ENCODE measurements around the gene GPR157.

GPR157 gene

DNA sequence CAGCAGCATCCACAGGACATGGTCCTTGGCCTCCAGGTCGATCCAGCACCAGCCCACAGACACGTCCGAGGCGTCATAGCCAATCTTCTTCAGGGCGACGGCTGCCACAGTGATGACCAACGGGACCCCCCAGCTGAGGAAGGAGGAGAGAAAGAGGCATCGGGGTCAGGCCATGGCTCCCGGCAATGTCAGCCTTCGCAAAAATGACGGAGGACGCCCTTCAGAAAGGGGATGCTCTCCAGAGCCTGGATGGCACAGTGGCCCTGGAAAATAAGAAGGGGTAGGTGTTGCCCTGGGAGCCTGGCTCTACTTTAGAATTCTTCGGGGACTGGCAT lies 17.6 kb downstream of the GPR157 start:
- Histone ChIP-seq H2BK120ac (ENCODE audit: insufficient read depth, low read length, poor library complexity) (no peak overlapping the region), H3K4me2 (ENCODE audit: low read length) (no peak overlapping the region), H3K14ac (ENCODE audit: low read length) (no peak overlapping the region), H3K27me3 (ENCODE audit: insufficient read depth, low read length) (no peaks in the 10 kb centered on the region), H2AK5ac (ENCODE audit: low read length) (no peak overlapping the region), H2BK12ac (ENCODE audit: low read length) (no peak overlapping the region), H2AFZ (ENCODE audit: insufficient read depth, low read length, poor library complexity) (no peak overlapping the region), H3K79me1 (ENCODE audit: low read length) (no peaks in the 10 kb centered on the region), H4K91ac (ENCODE audit: low read depth, low read length) (no peak overlapping the region), H4K12ac (ENCODE audit: low read depth, low read length) (no peak overlapping the region), H3K23ac (ENCODE audit: low read length) (no peak overlapping the region), H3K9me3 (ENCODE audit: insufficient read depth, low read depth, low read length) (peaks cover 3% of the 10 kb centered on the region), H3K4me1 (ENCODE audit: control insufficient read depth in 1 of 2, insufficient read depth in 2 of 2, low read length in 2 of 2) (peaks cover 8% of the 10 kb centered on the region in 2 experiments), H3K4me3 (ENCODE audit: low read depth, low read length) (no peak overlapping the region), H3K9ac (ENCODE audit: low read length) (no peak overlapping the region), H2BK5ac (ENCODE audit: low read depth, low read length, poor library complexity) (no peak overlapping the region), H4K8ac (ENCODE audit: low read depth, low read length) (no peak overlapping the region), H3K36me3 (ENCODE audit: control insufficient read depth in 1 of 2, insufficient read depth in 2 of 2, low read length in 2 of 2) (peaks cover 0 to 9% of the 10 kb centered on the region in 2 experiments), H3K18ac (ENCODE audit: low read length) (no peak overlapping the region), H3K27ac (ENCODE audit: low read depth, low read length) (no peak overlapping the region), H3K4ac (ENCODE audit: low read depth, low read length) (no peak overlapping the region), H3K79me2 (ENCODE audit: control insufficient read depth, insufficient read depth, low read length, poor library complexity) (peaks cover 1% of the 10 kb centered on the region)
- DNase-seq, result no peak
- WGBS (ENCODE audit: extremely low coverage, insufficient coverage, insufficient read length), result no CpG with 5 or more reads among the region's 13 CpGs

DNA sequence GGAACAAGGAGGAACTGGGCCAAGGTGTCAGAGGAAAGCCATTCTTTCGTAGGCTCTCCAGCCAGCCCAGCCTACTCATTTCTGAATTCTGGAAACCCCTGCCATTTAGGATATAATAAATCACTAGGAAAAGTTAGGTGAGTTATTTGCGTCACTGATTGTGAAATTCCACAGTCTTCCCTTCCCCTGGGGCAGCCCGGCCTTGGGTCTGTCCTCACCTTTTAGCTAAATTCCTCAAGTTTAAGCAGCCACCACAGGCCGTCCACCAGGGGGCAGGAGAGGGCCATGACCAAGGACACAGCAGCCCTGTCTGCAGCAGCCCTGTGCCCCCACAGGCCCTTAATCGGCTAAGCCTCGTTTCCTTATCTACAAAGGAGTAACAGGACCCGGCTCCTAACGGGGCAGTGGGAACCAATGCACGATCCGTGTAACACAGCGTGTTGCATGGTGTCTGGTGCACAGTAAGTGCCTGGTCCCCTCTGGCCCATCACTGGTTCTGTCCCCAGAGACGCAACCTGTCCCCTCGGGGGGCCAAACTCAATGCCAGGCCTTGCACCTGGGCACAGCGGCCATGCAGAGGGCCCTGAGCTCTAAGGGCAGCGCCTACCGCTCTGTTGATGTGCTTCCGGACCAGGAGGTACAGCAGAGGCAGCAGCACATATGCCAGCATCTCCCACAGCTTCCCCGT lies 18.1 kb downstream of the GPR157 start:
- H3K9me3 ChIP-seq (ENCODE audit: insufficient read depth, low read depth, low read length), result peaks cover 3% of the 10 kb centered on the region
- no peak overlapping the region for H3K27ac ChIP-seq (ENCODE audit: low read depth, low read length)
- peaks cover 0 to 11% of the 10 kb centered on the region in 2 experiments for H3K36me3 ChIP-seq (ENCODE audit: control insufficient read depth in 1 of 2, insufficient read depth in 2 of 2, low read length in 2 of 2)

GRCh38 chr1:9108056-9108665 lies 20.7 kb downstream of the GPR157 start:
- H3K9me3 ChIP-seq (ENCODE audit: insufficient read depth, low read depth, low read length), result peaks cover 3% of the 10 kb centered on the region
- H3K4me3 ChIP-seq (ENCODE audit: low read depth, low read length), result no peak overlapping the region
- H4K91ac ChIP-seq (ENCODE audit: low read depth, low read length), result no peak overlapping the region
- H3K18ac ChIP-seq (ENCODE audit: low read length), result no peak overlapping the region
- no peaks in the 10 kb centered on the region for H3K79me2 ChIP-seq (ENCODE audit: control insufficient read depth, insufficient read depth, low read length, poor library complexity)
- H3K9ac ChIP-seq (ENCODE audit: low read length), result no peak overlapping the region
- no peak overlapping the region for H2BK12ac ChIP-seq (ENCODE audit: low read length)
- no peak overlapping the region for H3K4me2 ChIP-seq (ENCODE audit: low read length)
- no peak overlapping the region for H3K4ac ChIP-seq (ENCODE audit: low read depth, low read length)
- no peak overlapping the region for H2AK5ac ChIP-seq (ENCODE audit: low read length)
- H3K27ac ChIP-seq (ENCODE audit: low read depth, low read length), result no peak overlapping the region
- H2AFZ ChIP-seq (ENCODE audit: insufficient read depth, low read length, poor library complexity), result no peak overlapping the region
- H3K27me3 ChIP-seq (ENCODE audit: insufficient read depth, low read length), result no peaks in the 10 kb centered on the region
- no CpG with 5 or more reads among the region's 12 CpGs for WGBS (ENCODE audit: extremely low coverage, insufficient coverage, insufficient read length)
- H3K14ac ChIP-seq (ENCODE audit: low read length), result no peak overlapping the region
- H4K8ac ChIP-seq (ENCODE audit: low read depth, low read length), result no peak overlapping the region
- no peaks in the 10 kb centered on the region for H3K79me1 ChIP-seq (ENCODE audit: low read length)
- DNase-seq, result no peak
- peaks cover 6 to 27% of the 10 kb centered on the region in 2 experiments for H3K36me3 ChIP-seq (ENCODE audit: control insufficient read depth in 1 of 2, insufficient read depth in 2 of 2, low read length in 2 of 2)
- no peak overlapping the region for H2BK5ac ChIP-seq (ENCODE audit: low read depth, low read length, poor library complexity)
- H3K23ac ChIP-seq (ENCODE audit: low read length), result no peak overlapping the region
- peaks cover 5% of the 10 kb centered on the region in 2 experiments for H3K4me1 ChIP-seq (ENCODE audit: control insufficient read depth in 1 of 2, insufficient read depth in 2 of 2, low read length in 2 of 2)
- H4K12ac ChIP-seq (ENCODE audit: low read depth, low read length), result no peak overlapping the region
- H2BK120ac ChIP-seq (ENCODE audit: insufficient read depth, low read length, poor library complexity), result no peak overlapping the region

More for the DNA sequence above, 18.1 kb downstream of the GPR157 start:
- no peaks in the 10 kb centered on the region for H3K27me3 ChIP-seq (ENCODE audit: insufficient read depth, low read length)
- H3K23ac ChIP-seq (ENCODE audit: low read length), result no peak overlapping the region
- DNase-seq, result peak; percentile 93 to 98
- H2BK5ac ChIP-seq (ENCODE audit: low read depth, low read length, poor library complexity), result no peak overlapping the region
- H3K79me2 ChIP-seq (ENCODE audit: control insufficient read depth, insufficient read depth, low read length, poor library complexity), result peaks cover 1% of the 10 kb centered on the region
- no peak overlapping the region for H2BK12ac ChIP-seq (ENCODE audit: low read length)
- H4K12ac ChIP-seq (ENCODE audit: low read depth, low read length), result no peak overlapping the region
- H4K91ac ChIP-seq (ENCODE audit: low read depth, low read length), result no peak overlapping the region
- H3K9ac ChIP-seq (ENCODE audit: low read length), result no peak overlapping the region
- H3K4me1 ChIP-seq (ENCODE audit: control insufficient read depth in 1 of 2, insufficient read depth in 2 of 2, low read length in 2 of 2), result peaks cover 8% of the 10 kb centered on the region in 2 experiments
- H3K4me3 ChIP-seq (ENCODE audit: low read depth, low read length), result no peak overlapping the region
- no peak overlapping the region for H3K4ac ChIP-seq (ENCODE audit: low read depth, low read length)
- H2AK5ac ChIP-seq (ENCODE audit: low read length), result no peak overlapping the region
- H3K79me1 ChIP-seq (ENCODE audit: low read length), result no peaks in the 10 kb centered on the region
- no peak overlapping the region for H3K4me2 ChIP-seq (ENCODE audit: low read length)
- no peak overlapping the region for H4K8ac ChIP-seq (ENCODE audit: low read depth, low read length)
- H3K18ac ChIP-seq (ENCODE audit: low read length), result no peak overlapping the region
- no peak overlapping the region for H2AFZ ChIP-seq (ENCODE audit: insufficient read depth, low read length, poor library complexity)
- no CpG with 5 or more reads among the region's 18 CpGs for WGBS (ENCODE audit: extremely low coverage, insufficient coverage, insufficient read length)
- H3K14ac ChIP-seq (ENCODE audit: low read length), result no peak overlapping the region
- no peak overlapping the region for H2BK120ac ChIP-seq (ENCODE audit: insufficient read depth, low read length, poor library complexity)

DNA sequence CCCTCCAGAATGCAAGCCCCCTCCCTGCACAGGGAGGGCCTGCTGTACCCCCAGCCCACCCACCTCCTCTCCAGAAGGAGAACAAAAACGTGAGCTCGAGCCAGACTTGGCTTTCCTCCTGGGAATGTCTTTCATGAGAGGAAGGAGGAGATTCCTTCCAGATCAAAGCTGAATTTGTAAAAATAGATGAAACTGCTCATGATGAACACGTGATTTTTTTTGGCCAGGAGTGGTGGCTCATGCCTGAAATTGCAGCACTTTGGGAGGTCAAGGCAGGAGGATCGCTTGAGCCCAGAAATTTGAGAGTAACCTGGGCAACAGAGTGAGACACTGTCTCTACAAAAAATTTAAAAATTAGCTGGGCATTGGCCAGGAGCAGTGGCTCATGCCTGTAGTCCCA lies 21.8 kb downstream of the GPR157 start:
- Histone ChIP-seq H2AK5ac (ENCODE audit: low read length) (no peak overlapping the region), H3K4me1 (ENCODE audit: control insufficient read depth in 1 of 2, insufficient read depth in 2 of 2, low read length in 2 of 2) (no peaks in the 10 kb centered on the region), H3K27ac (ENCODE audit: low read depth, low read length) (no peak overlapping the region), H3K18ac (ENCODE audit: low read length) (no peak overlapping the region), H3K4me2 (ENCODE audit: low read length) (no peak overlapping the region), H3K27me3 (ENCODE audit: insufficient read depth, low read length) (no peaks in the 10 kb centered on the region), H3K36me3 (ENCODE audit: control insufficient read depth in 1 of 2, insufficient read depth in 2 of 2, low read length in 2 of 2) (peaks cover 6 to 27% of the 10 kb centered on the region in 2 experiments), H3K79me1 (ENCODE audit: low read length) (no peaks in the 10 kb centered on the region), H3K14ac (ENCODE audit: low read length) (no peak overlapping the region), H2BK12ac (ENCODE audit: low read length) (no peak overlapping the region), H3K9me3 (ENCODE audit: insufficient read depth, low read depth, low read length) (peaks cover 3% of the 10 kb centered on the region), H3K4me3 (ENCODE audit: low read depth, low read length) (no peak overlapping the region), H4K91ac (ENCODE audit: low read depth, low read length) (no peak overlapping the region), H2BK120ac (ENCODE audit: insufficient read depth, low read length, poor library complexity) (no peak overlapping the region), H3K9ac (ENCODE audit: low read length) (no peak overlapping the region), H3K23ac (ENCODE audit: low read length) (no peak overlapping the region), H3K4ac (ENCODE audit: low read depth, low read length) (no peak overlapping the region), H4K12ac (ENCODE audit: low read depth, low read length) (no peak overlapping the region), H3K79me2 (ENCODE audit: control insufficient read depth, insufficient read depth, low read length, poor library complexity) (no peaks in the 10 kb centered on the region), H4K8ac (ENCODE audit: low read depth, low read length) (no peak overlapping the region), H2BK5ac (ENCODE audit: low read depth, low read length, poor library complexity) (no peak overlapping the region), H2AFZ (ENCODE audit: insufficient read depth, low read length, poor library complexity) (no peak overlapping the region)
- no peak for DNase-seq
- no CpG with 5 or more reads among the region's 4 CpGs for WGBS (ENCODE audit: extremely low coverage, insufficient coverage, insufficient read length)
